Panc1 (cell line): Measurements from ENCODE around the gene CCR5AS.

ENCODE experiments used
- ATAC-seq: fragments of 200-7000 bp; cut with Tn5 transposase; 2 replicates; pipeline ENCODE4 v1.9.1; 2020; ENCODE audit warnings: mild to moderate bottlenecking, moderate library complexity
- BruUV-seq: library from RNA; stranded (reverse); fragments of 400-500 nt; replicated peaks from 2 replicates; lab custom pipeline; 2021; lab: Mats Ljungman, UMichigan
- CTCF ChIA-PET: fragments of 300-600 bp; sonication (Branson Sonifier 250); formaldehyde crosslinking; loops from one replicate; lab custom pipeline; 2022; ENCODE audit warnings: antibody characterized with exemption; lab: Charles Lee
- POLR2A ChIA-PET: fragments of 300-600 bp; sonication (Branson Sonifier 250); formaldehyde crosslinking; loops from one replicate; lab custom pipeline; 2022; ENCODE audit warnings: antibody characterized with exemption; lab: Charles Lee
- DNase-seq: peaks from one replicate; pipeline ENCODE4 v3.0.0-alpha.2; 2010; ENCODE audit warnings: low read depth, low spot score
- H3K27ac ChIP-seq: 2 replicates; pipeline ENCODE4 v1.5.1; 2011; ENCODE audit warnings: mild to moderate bottlenecking, low read length, inconsistent platforms
- H3K27me3 ChIP-seq: fragments of 200-500 bp; sonication (Bioruptor generic); 2 replicates; pipeline ENCODE4 v1.6.0; 2014; ENCODE audit warnings: low read length, inconsistent platforms; ENCODE audit not compliant: control insufficient read depth, insufficient read depth
- H3K36me3 ChIP-seq: fragments of 200-500 bp; sonication (Bioruptor generic); 2 replicates; pipeline ENCODE4 v1.5.1; 2014; ENCODE audit warnings: inconsistent platforms, mild to moderate bottlenecking, low read length, moderate library complexity; ENCODE audit not compliant: control insufficient read depth, insufficient read depth
- H3K4me1 ChIP-seq: 2 replicates; pipeline ENCODE4 v1.5.1; 2011; ENCODE audit warnings: inconsistent platforms, mild to moderate bottlenecking, low read length, moderate library complexity; ENCODE audit not compliant: control insufficient read depth, insufficient read depth
- H3K4me3 ChIP-seq, 2 experiments: 2 replicates each; pipeline ENCODE4 v1.5.1; 2011 to 2012; ENCODE audit warnings: low read depth in 2 of 2, low read length in 2 of 2, mild to moderate bottlenecking in 2 of 2, inconsistent platforms in 1 of 2, moderate library complexity in 1 of 2
- H3K9me3 ChIP-seq: fragments of 200-500 bp; sonication (Bioruptor generic); 2 replicates; pipeline ENCODE4 v1.5.1; 2014; ENCODE audit warnings: low read depth, mild to moderate bottlenecking, inconsistent platforms, low read length, moderate library complexity; ENCODE audit not compliant: control insufficient read depth, insufficient read depth
- CTCF ChIP-seq: fragments of 450-650 bp; IDR thresholded peaks from 2 replicates; pipeline ENCODE4 v1.5.1; 2017; ENCODE audit warnings: mild to moderate bottlenecking
- POLR2AphosphoS5 ChIP-seq: IDR thresholded peaks from 2 replicates; pipeline ENCODE4 v1.6.1; 2012; ENCODE audit warnings: mild to moderate bottlenecking, low read depth, low read length, moderate library complexity
- SIN3A ChIP-seq: IDR thresholded peaks from 2 replicates; pipeline ENCODE4 v1.6.1; 2012; ENCODE audit warnings: low read depth, mild to moderate bottlenecking, low read length, moderate library complexity, borderline replicate concordance; ENCODE audit not compliant: insufficient read depth
- TCF7L2 ChIP-seq: IDR thresholded peaks from 2 replicates; pipeline ENCODE4 v1.6.1; 2011; ENCODE audit warnings: mild to moderate bottlenecking, low read depth, low read length, inconsistent platforms
- in situ Hi-C: cut with HindIII; loops from 2 replicates; pipeline ENCODE4 v1.10.0; 2016; ENCODE audit warnings: low sequenced_read_pairs, low pct_unique_long_range_greater_than_20kb
- intact Hi-C: fragments of 100-400 bp; cut with micrococcal nuclease; formaldehyde crosslinking; loops from one replicate; pipeline ENCODE4 v1.10.0; 2022; ENCODE audit not compliant: unreplicated experiment
- TF ChIP-seq, protein P1 (sequence below), 2 experiments: IDR thresholded peaks; 2 replicates each; pipeline ENCODE4 v1.6.1; 2011 to 2012; ENCODE audit warnings: low read depth in 2 of 2, control low read depth in 1 of 2, low read length in 1 of 2, mild to moderate bottlenecking in 1 of 2, moderate library complexity in 1 of 2; ENCODE audit not compliant: insufficient read depth in 1 of 2

CCR5AS gene

DNA sequence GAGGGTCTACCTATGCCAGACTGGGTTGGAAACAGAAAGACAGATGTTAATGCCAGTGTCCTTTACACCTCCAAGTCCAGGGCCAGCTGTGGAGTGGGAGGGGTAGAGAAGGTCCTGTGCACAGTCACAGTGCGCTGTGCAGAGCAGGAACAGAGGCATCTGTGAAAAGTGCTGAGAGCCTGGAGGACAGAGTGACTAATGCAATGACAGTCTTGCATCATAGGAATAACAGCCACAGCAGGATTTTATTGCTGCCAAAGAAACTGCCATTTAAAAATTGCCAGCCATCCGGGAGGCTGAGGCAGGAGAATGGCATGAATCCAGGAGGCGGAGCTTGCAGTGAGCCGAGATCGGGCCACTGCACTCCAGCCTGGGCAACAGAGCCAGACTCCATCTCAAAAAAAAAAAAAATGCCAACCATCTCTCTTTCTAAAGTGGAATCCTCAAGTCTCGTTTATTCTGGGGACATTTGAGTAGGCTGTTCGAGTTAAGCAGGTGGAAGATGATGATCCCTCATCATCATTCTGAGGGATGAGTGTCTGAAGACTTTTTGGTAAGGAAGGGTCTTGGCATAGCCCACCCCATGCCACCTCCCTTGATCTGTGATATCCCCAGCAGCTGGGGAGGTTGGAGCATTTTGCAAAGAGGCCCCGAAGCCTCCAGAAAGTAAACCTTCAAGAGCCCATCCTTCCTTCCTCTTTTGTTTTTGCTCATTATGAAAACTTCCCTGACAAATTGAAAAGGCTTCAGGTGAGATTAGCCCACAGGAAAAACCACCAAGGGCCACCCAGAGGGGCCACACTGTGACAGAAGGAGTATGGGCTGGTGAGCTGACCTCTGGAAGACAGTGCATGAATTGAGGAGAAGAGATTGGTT is 45.2 kb downstream of the CCR5AS start:
- in situ Hi-C loops (no loop called here), intact Hi-C loops (no loop called here)
- DNase-seq = no peak
- Histone ChIP-seq H3K27me3 (peaks cover 4% of the 10 kb centered on the region), H3K36me3 (no peaks in the 10 kb centered on the region), H3K27ac (no peak overlapping the region), H3K9me3 (no peaks in the 10 kb centered on the region), H3K4me3 (no peak overlapping the region), H3K4me1 (no peaks in the 10 kb centered on the region; the same call in 1 of the 2 replicates)
- ChIA-PET POLR2A (no interaction called here), CTCF (no interaction called here)
- TF ChIP-seq POLR2AphosphoS5 (no peak), TCF7L2 (no peak), CTCF (no peak), SIN3A (no peak)
- TF ChIP-seq, protein P1, sequence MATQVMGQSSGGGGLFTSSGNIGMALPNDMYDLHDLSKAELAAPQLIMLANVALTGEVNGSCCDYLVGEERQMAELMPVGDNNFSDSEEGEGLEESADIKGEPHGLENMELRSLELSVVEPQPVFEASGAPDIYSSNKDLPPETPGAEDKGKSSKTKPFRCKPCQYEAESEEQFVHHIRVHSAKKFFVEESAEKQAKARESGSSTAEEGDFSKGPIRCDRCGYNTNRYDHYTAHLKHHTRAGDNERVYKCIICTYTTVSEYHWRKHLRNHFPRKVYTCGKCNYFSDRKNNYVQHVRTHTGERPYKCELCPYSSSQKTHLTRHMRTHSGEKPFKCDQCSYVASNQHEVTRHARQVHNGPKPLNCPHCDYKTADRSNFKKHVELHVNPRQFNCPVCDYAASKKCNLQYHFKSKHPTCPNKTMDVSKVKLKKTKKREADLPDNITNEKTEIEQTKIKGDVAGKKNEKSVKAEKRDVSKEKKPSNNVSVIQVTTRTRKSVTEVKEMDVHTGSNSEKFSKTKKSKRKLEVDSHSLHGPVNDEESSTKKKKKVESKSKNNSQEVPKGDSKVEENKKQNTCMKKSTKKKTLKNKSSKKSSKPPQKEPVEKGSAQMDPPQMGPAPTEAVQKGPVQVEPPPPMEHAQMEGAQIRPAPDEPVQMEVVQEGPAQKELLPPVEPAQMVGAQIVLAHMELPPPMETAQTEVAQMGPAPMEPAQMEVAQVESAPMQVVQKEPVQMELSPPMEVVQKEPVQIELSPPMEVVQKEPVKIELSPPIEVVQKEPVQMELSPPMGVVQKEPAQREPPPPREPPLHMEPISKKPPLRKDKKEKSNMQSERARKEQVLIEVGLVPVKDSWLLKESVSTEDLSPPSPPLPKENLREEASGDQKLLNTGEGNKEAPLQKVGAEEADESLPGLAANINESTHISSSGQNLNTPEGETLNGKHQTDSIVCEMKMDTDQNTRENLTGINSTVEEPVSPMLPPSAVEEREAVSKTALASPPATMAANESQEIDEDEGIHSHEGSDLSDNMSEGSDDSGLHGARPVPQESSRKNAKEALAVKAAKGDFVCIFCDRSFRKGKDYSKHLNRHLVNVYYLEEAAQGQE (IDR thresholded peaks at IDR 0.05; ENCODE audit: insufficient read depth in 1 of 2, low read depth in 2 of 2, low read length in 1 of 2) = no peak
- BruUV-seq = no TSS peak
- no peak for ATAC-seq

- no peak for DNase-seq
- intact Hi-C loops (no loop called here), in situ Hi-C loops (no loop called here)
- H3K4me3 ChIP-seq = no peak overlapping the region
- no peak for ATAC-seq
- peaks cover 7% of the 10 kb centered on the region for H3K27me3 ChIP-seq
- TF ChIP-seq TCF7L2 = no peak
- TF ChIP-seq, protein P1 (IDR thresholded peaks at IDR 0.05; ENCODE audit: insufficient read depth in 1 of 2, low read depth in 2 of 2, low read length in 1 of 2) = no peak
- TF ChIP-seq SIN3A = no peak
- no peak for TF ChIP-seq POLR2AphosphoS5
- no peak for TF ChIP-seq CTCF
- CTCF ChIA-PET = no interaction called here
- H3K27ac ChIP-seq = no peak overlapping the region
- BruUV-seq = no TSS peak
- POLR2A ChIA-PET = no interaction called here
- H3K36me3 ChIP-seq = no peaks in the 10 kb centered on the region
- H3K9me3 ChIP-seq = no peaks in the 10 kb centered on the region
- no peaks in the 10 kb centered on the region; the same call in 1 of the 2 replicates for H3K4me1 ChIP-seq
Observed at GRCh38 chr3:46360907-46361306, 46.0 kb downstream of the CCR5AS start.
